Measurements from ENCODE around the gene MTOR.

DNA sequence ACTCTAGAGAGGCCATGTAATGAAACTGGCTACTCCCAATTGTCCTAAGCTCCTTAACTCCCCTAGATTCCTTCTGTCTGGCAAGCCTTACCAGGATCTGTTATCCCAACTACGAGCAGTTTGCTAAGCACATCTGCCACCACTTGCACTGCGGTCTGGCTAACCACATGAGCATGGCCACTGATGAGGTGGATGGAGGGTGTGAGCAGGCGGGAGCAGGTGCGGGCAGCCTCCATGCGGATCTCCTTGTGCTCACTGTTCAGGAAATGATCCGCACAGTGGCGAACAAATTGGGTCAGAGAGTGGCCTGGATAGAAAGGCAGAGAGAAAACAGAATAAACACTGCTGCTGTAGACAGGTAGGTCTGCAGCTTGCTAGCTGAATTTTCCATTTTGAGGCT is 24.0 kb downstream of the MTOR start:
- TF ChIP-seq CTCF (IDR thresholded peaks at IDR 0.05): no peak
- no peak for TF ChIP-seq POLR2AphosphoS5 (IDR thresholded peaks at IDR 0.05)
- TF ChIP-seq POLR2A (IDR thresholded peaks at IDR 0.05): no peak

Data from suprapubic skin (tissue), 4 donors.